HG03025 (cell line): ENCODE measurements around the gene PDCD6IP.

Experiments
- ATAC-seq: cut with Tn5 transposase; IDR thresholded peaks from one replicate; pipeline ENCODE4 v1.9.1; 2021; ENCODE audit warnings: mild to moderate bottlenecking, moderate library complexity; ENCODE audit not compliant: unreplicated experiment, low FRiP score

Gene PDCD6IP

DNA sequence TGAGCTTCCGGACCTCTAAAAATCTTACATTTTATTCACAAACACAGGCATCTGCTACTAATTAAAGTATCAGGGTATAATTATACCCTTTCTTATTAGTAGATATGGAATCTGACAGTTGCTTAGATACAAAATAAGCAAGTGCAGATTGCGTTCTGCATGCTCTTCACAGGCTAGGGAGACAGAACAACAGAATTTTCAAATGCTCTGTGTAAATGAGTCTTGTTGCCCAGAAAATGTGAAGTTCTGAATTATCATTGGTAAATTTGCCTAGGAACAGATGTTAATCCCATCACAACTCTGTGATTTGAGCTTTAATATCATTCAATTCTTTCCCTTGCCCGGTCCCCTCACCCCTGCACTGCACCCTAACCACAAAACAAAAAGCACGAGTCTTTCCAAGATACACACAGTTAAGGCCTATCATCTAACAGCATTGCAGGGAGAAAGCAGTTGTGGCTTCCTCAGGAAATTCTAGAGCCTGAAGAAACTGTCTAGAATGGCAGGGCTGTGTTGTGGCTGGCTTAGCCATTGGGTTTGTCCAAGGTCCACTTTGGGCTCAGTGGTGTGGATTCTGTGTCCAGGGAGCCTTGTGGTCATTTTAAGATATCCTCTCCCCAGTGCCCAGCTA lies 119.8 kb downstream of the PDCD6IP start:
- no peak for ATAC-seq
